IMR-90 (cell line): ENCODE data around the gene TIFAB. TPM values are rescaled to one million over a fixed set of nuclear protein-coding genes. Genes with fewer than 3 reads are reported as not detected.

Source experiments
- ATAC-seq: fragments of 200-7000 bp; cut with Tn5 transposase; 2 replicates; pipeline ENCODE4 v1.9.1; 2020; ENCODE audit warnings: low read depth, mild to moderate bottlenecking, moderate library complexity
- Bru-seq: library from RNA; stranded (reverse); fragments of 400-500 nt; gene quantifications from one replicate; lab custom pipeline; 2021; lab: Mats Ljungman, UMichigan
- BruChase-seq, 2 experiments: library from RNA; stranded (reverse); fragments of 400-500 nt; gene quantifications; one replicate each; lab custom pipeline; 2021; lab: Mats Ljungman, UMichigan
- BruUV-seq: library from RNA; stranded (reverse); fragments of 400-500 nt; replicated peaks from 2 replicates; lab custom pipeline; 2021; lab: Mats Ljungman, UMichigan
- CTCF ChIA-PET: fragments of 300-600 bp; formaldehyde crosslinking; extraction: SDS; loops from one replicate; lab custom pipeline; 2021; ENCODE audit warnings: antibody characterized with exemption; lab: Yijun Ruan, JAX
- POLR2A ChIA-PET: fragments of 300-600 bp; sonication (Branson Sonifier 250); formaldehyde crosslinking; loops from one replicate; lab custom pipeline; 2022; ENCODE audit warnings: antibody characterized with exemption; ENCODE audit not compliant: unreplicated experiment; lab: Charles Lee
- DNase-seq: peaks from one replicate; pipeline ENCODE4 v3.0.0; 2013
- H2AFZ ChIP-seq: replicated peaks from 2 replicates; pipeline ENCODE3; 2013; ENCODE audit warnings: low read length, mild to moderate bottlenecking; ENCODE audit not compliant: poor library complexity
- H2AK5ac ChIP-seq: 2 replicates; pipeline ENCODE4 v1.6.1; 2013; ENCODE audit warnings: low read depth, low read length, inconsistent platforms
- H2AK9ac ChIP-seq: replicated peaks from 2 replicates; pipeline ENCODE3; 2013; ENCODE audit warnings: mild to moderate bottlenecking, low read depth, low read length, moderate library complexity; ENCODE audit not compliant: poor library complexity
- H2BK120ac ChIP-seq: 2 replicates; pipeline ENCODE4 v1.6.1; 2013; ENCODE audit warnings: low read depth, low read length, inconsistent platforms
- H2BK15ac ChIP-seq: 3 replicates; pipeline ENCODE4 v1.6.1; 2013; ENCODE audit warnings: low read depth, low read length, inconsistent platforms
- H2BK20ac ChIP-seq: 2 replicates; pipeline ENCODE4 v1.6.1; 2013; ENCODE audit warnings: low read depth, mild to moderate bottlenecking, inconsistent platforms, low read length, moderate library complexity
- H2BK5ac ChIP-seq: 2 replicates; pipeline ENCODE4 v1.6.1; 2013; ENCODE audit warnings: mild to moderate bottlenecking, low read depth, low read length, inconsistent platforms; ENCODE audit not compliant: poor library complexity, severe bottlenecking
- H3K14ac ChIP-seq: replicated peaks from 2 replicates; pipeline ENCODE4 v1.6.1; 2013; ENCODE audit warnings: low read depth, low read length, inconsistent platforms
- H3K18ac ChIP-seq: 2 replicates; pipeline ENCODE4 v1.6.1; 2013; ENCODE audit warnings: low read depth, low read length, control low read depth
- H3K23ac ChIP-seq: 2 replicates; pipeline ENCODE4 v1.6.1; 2013; ENCODE audit warnings: low read depth, low read length, inconsistent platforms
- H3K27ac ChIP-seq: 2 replicates; pipeline ENCODE4 v1.5.1; 2013; ENCODE audit warnings: mild to moderate bottlenecking, control low read depth, low read length; ENCODE audit not compliant: insufficient read depth
- H3K27me3 ChIP-seq: 2 replicates; pipeline ENCODE4 v1.6.1; 2013; ENCODE audit warnings: low read length; ENCODE audit not compliant: control insufficient read depth, insufficient read depth
- H3K36me3 ChIP-seq: 2 replicates; pipeline ENCODE4 v1.6.1; 2013; ENCODE audit warnings: low read length, mixed read lengths; ENCODE audit not compliant: control insufficient read depth, insufficient read depth
- H3K4ac ChIP-seq: 2 replicates; pipeline ENCODE4 v1.6.1; 2013; ENCODE audit warnings: low read depth, low read length, inconsistent platforms
- H3K4me1 ChIP-seq: 2 replicates; pipeline ENCODE4 v1.6.1; 2013; ENCODE audit warnings: low read length, mixed read lengths; ENCODE audit not compliant: control insufficient read depth, insufficient read depth
- H3K4me2 ChIP-seq: 2 replicates; pipeline ENCODE4 v1.6.1; 2013; ENCODE audit warnings: low read depth, mild to moderate bottlenecking, control low read depth, low read length, moderate library complexity
- H3K4me3 ChIP-seq: 2 replicates; pipeline ENCODE4 v1.5.1; 2013; ENCODE audit warnings: low read depth, mild to moderate bottlenecking, control low read depth, low read length, moderate library complexity; ENCODE audit not compliant: insufficient read depth
- H3K56ac ChIP-seq: 2 replicates; pipeline ENCODE4 v1.6.1; 2013; ENCODE audit warnings: low read length, inconsistent platforms; ENCODE audit not compliant: insufficient read depth; ENCODE audit errors: extremely low read depth
- H3K79me1 ChIP-seq, 2 experiments: 2 replicates each; pipeline ENCODE4 v1.6.1; 2013; ENCODE audit warnings: low read length in 2 of 2, inconsistent platforms in 1 of 2, low read depth in 1 of 2
- H3K9ac ChIP-seq: 2 replicates; pipeline ENCODE4 v1.6.1; 2013; ENCODE audit warnings: low read depth, low read length, control low read depth
- H3K9me1 ChIP-seq: 2 replicates; pipeline ENCODE4 v1.6.1; 2013; ENCODE audit warnings: low read length, inconsistent platforms; ENCODE audit not compliant: insufficient read depth
- H3K9me3 ChIP-seq: 2 replicates; pipeline ENCODE4 v1.6.1; 2013; ENCODE audit warnings: low read length; ENCODE audit not compliant: control insufficient read depth, insufficient read depth
- H4K20me1 ChIP-seq: 2 replicates; pipeline ENCODE4 v1.6.1; 2013; ENCODE audit warnings: low read length, inconsistent platforms; ENCODE audit not compliant: insufficient read depth
- H4K5ac ChIP-seq: 2 replicates; pipeline ENCODE4 v1.6.1; 2013; ENCODE audit warnings: mild to moderate bottlenecking, low read depth, low read length, control low read depth
- H4K8ac ChIP-seq, 2 experiments: 2 replicates each; pipeline ENCODE4 v1.6.1; 2013; ENCODE audit warnings: low read depth in 2 of 2, low read length in 2 of 2, control low read depth in 1 of 2, inconsistent platforms in 1 of 2
- H4K91ac ChIP-seq: 2 replicates; pipeline ENCODE4 v1.6.1; 2013; ENCODE audit warnings: low read depth, low read length, inconsistent platforms; ENCODE audit not compliant: insufficient read depth
- ELK1 ChIP-seq: fragments of 150-350 bp; IDR thresholded peaks from 2 replicates; pipeline ENCODE4 v1.6.1; 2016; ENCODE audit warnings: low read depth, mild to moderate bottlenecking, low read length, moderate library complexity, borderline replicate concordance
- FOS ChIP-seq: fragments of 150-350 bp; IDR thresholded peaks from 2 replicates; pipeline ENCODE4 v1.6.1; 2016; ENCODE audit warnings: low read depth, low read length
- RAD21 ChIP-seq: IDR thresholded peaks from 2 replicates; pipeline ENCODE4 v1.6.1; 2012; ENCODE audit warnings: low read length, improper control_type of control experiment
- WGBS, 2 experiments: methylation state at CpG; one replicate each; pipeline versions ENCODE4 v1.1.5 to v1.1.7; 2013; ENCODE audit warnings: missing lambda C conversion rate in 2 of 2; ENCODE audit not compliant: insufficient read length in 1 of 2; ENCODE audit errors: extremely low coverage in 2 of 2; 5-methylcytosine and 5-hydroxymethylcytosine counted together
- dilution Hi-C: fragments of 300-500 bp; cut with HindIII; formaldehyde crosslinking; loops from one replicate; pipeline ENCODE4 v1.14.3; 2018; ENCODE audit warnings: low sequenced_read_pairs; ENCODE audit not compliant: unreplicated experiment
- in situ Hi-C: fragments of 300-500 bp; cut with MboI; formaldehyde crosslinking; loops from 3 replicates; pipeline ENCODE4 v1.14.3; 2019; ENCODE audit warnings: low sequenced_read_pairs, inconsistent platforms, mixed read lengths
- intact Hi-C: fragments of 100-400 bp; cut with micrococcal nuclease; formaldehyde crosslinking; loops from 2 replicates; pipeline ENCODE4 v1.10.0; 2022
- long read RNA-seq: library from polyadenylated mRNA; unstranded; transcript quantifications from one replicate; pipeline ENCODE4 v2.0.0, GENCODE V29; 2021; ENCODE audit not compliant: unreplicated experiment
- polyA plus RNA-seq, 3 experiments: library from polyadenylated mRNA; depleted of rRNA; stranded (reverse); fragments of >200 nt; gene quantifications; 2 replicates each; pipeline ENCODE4 v1.2.3, GENCODE V29; 2012; ENCODE audit warnings: low replicate concordance in 1 of 3
- total RNA-seq: library from RNA; depleted of rRNA; stranded (reverse); fragments of >200 nt; gene quantifications from 2 replicates; pipeline ENCODE4 v1.2.3, GENCODE V29; 2012; rRNA removed

The TIFAB gene
- not detected in 2 replicates for total RNA-seq
- polyA plus RNA-seq (2012; rRNA removed), result not detected in 2 replicates
- not detected in 2 replicates for polyA plus RNA-seq (2012; cell fraction: cytosol; rRNA removed)
- polyA plus RNA-seq (2012; cell fraction: nucleus; rRNA removed; ENCODE audit: low replicate concordance), result not detected in 2 replicates
- not detected for Bru-seq, nascent RNA
- not detected for BruChase-seq, experiment 1, labeled RNA remaining after a 6-hour chase
- BruChase-seq, experiment 2, labeled RNA remaining after a 2-hour chase, result not detected
- long read RNA-seq, result 0 reads

GRCh38 chr5:135452321-135453030 lies at the start of gene TIFAB:
Gene TIFAB (minus strand): TSS chr5:135452351. CDS start chr5:135449939, 2,412 bp downstream.
- ChIA-PET POLR2A (no interaction called here), CTCF (no interaction called here)
- Histone ChIP-seq H3K27ac (no peak within 1 kb of the TSS), H2AFZ (no peak within 1 kb of the TSS), H3K9ac (no peak within 1 kb of the TSS), H4K91ac (no peak within 1 kb of the TSS), H3K79me1 (no peaks in the 10 kb centered on the region), H3K18ac (no peak within 1 kb of the TSS), H3K36me3 (no peaks in the 10 kb centered on the region), H2BK120ac (no peak within 1 kb of the TSS), H3K14ac (no peak within 1 kb of the TSS), H3K4ac (no peak within 1 kb of the TSS), H2BK20ac (no peak within 1 kb of the TSS), H3K4me1 (peaks cover 8% of the 10 kb centered on the region), H3K4me3 (no peak within 1 kb of the TSS), H4K20me1 (no peaks in the 10 kb centered on the region), H3K27me3 (peaks cover 41% of the 10 kb centered on the region), H3K9me3 (no peaks in the 10 kb centered on the region), H4K8ac (no peak within 1 kb of the TSS), H3K9me1 (peaks cover 5% of the 10 kb centered on the region), H2AK9ac (no peak within 1 kb of the TSS), H3K23ac (no peak within 1 kb of the TSS), H4K5ac (no peak within 1 kb of the TSS), H2AK5ac (no peak within 1 kb of the TSS), H2BK15ac (no peak within 1 kb of the TSS), H3K56ac (no peak within 1 kb of the TSS), H2BK5ac (no peak within 1 kb of the TSS), H3K4me2 (no peak within 1 kb of the TSS)
- dilution Hi-C loops (loop anchor here (25.0 kb wide), 1 partner anchor 110 kb away; no protein-coding TSS in a partner anchor), in situ Hi-C loops (no loop called here), intact Hi-C loops (no loop called here)
- 80% methylated on average over 1 of the region's 10 CpGs; no CpG with 5 or more reads in 1 of the 2 experiments for WGBS, 2 experiments
- BruUV-seq, result no TSS peak
- TF ChIP-seq FOS (no peak), RAD21 (no peak), ELK1 (no peak)
- DNase-seq (no peak), ATAC-seq (no peak)
